ENCODE results near the gene ARHGEF25.

The ARHGEF25 gene

DNA sequence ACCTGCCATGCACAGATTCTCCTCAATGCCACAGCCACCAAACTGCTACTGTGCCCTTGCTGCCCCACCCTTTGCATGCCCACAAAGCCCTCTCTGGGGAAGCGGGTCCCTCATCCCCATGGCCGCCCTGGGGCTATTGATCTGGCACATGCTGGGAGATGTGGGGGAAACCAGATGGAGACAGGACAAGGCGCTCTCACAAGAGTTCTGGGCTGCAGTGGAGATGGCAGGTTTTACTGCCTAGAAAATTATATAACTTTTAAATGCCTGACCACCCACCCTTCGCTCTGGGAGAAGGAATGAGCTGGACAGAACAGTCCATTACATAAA, 30.8 kb upstream of the ARHGEF25 start:
- H3K4me3 ChIP-seq (ENCODE audit: low read depth, low read length), result no peak overlapping the region
- DNase-seq (ENCODE audit: low read depth), result no peak
- TF ChIP-seq, protein P1, sequence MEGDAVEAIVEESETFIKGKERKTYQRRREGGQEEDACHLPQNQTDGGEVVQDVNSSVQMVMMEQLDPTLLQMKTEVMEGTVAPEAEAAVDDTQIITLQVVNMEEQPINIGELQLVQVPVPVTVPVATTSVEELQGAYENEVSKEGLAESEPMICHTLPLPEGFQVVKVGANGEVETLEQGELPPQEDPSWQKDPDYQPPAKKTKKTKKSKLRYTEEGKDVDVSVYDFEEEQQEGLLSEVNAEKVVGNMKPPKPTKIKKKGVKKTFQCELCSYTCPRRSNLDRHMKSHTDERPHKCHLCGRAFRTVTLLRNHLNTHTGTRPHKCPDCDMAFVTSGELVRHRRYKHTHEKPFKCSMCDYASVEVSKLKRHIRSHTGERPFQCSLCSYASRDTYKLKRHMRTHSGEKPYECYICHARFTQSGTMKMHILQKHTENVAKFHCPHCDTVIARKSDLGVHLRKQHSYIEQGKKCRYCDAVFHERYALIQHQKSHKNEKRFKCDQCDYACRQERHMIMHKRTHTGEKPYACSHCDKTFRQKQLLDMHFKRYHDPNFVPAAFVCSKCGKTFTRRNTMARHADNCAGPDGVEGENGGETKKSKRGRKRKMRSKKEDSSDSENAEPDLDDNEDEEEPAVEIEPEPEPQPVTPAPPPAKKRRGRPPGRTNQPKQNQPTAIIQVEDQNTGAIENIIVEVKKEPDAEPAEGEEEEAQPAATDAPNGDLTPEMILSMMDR (IDR thresholded peaks at IDR 0.05; ENCODE audit: low read depth, low read length, missing control alignments), result no peak

DNA sequence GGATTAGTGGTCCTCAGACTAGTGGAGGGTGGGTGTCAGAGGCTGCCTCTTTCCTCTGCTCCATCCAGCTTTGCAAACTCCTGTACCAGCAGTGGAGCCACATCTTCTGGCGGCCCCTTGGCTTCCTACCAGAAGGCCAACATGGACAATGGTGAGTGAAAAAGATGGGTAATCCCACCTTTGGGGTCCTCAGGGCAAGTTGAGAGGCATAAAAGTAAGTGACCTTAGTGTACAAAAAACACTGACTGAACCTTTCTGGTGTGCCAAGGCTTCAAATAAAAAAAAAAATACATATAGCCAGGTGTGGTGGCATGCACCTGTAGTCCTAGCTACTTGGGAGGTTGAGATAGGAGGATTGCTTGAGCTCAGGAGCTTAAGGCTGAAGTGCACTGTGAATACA, 29.4 kb upstream of the ARHGEF25 start:
- TF ChIP-seq, protein P1 (IDR thresholded peaks at IDR 0.05; ENCODE audit: low read depth, low read length, missing control alignments), result no peak
- no peak for DNase-seq (ENCODE audit: low read depth)
- H3K4me3 ChIP-seq (ENCODE audit: low read depth, low read length), result no peak overlapping the region

DNA sequence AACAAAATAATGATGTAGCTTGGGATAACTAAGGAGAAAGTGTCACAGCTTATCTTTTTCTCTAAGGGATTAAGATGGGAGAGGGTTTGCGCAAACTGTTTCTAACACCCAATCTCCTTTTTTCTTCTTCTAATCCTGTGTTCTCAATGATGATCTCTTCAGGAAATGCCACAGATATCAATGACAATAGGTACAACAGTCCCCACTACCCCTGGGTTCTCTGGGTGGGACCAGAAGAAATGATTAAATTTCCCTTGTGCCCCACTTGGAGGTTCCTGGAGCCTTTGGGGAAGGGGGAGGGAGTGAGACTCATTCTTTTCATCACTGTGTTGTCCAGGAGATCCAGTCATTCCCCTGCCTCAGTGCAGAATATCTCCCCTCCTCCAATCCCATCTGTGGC, 28.8 kb upstream of the ARHGEF25 start:
- H3K4me3 ChIP-seq (ENCODE audit: low read depth, low read length), result no peak overlapping the region
- TF ChIP-seq, protein P1 (IDR thresholded peaks at IDR 0.05; ENCODE audit: low read depth, low read length, missing control alignments), result no peak
- no peak for DNase-seq (ENCODE audit: low read depth)

DNA sequence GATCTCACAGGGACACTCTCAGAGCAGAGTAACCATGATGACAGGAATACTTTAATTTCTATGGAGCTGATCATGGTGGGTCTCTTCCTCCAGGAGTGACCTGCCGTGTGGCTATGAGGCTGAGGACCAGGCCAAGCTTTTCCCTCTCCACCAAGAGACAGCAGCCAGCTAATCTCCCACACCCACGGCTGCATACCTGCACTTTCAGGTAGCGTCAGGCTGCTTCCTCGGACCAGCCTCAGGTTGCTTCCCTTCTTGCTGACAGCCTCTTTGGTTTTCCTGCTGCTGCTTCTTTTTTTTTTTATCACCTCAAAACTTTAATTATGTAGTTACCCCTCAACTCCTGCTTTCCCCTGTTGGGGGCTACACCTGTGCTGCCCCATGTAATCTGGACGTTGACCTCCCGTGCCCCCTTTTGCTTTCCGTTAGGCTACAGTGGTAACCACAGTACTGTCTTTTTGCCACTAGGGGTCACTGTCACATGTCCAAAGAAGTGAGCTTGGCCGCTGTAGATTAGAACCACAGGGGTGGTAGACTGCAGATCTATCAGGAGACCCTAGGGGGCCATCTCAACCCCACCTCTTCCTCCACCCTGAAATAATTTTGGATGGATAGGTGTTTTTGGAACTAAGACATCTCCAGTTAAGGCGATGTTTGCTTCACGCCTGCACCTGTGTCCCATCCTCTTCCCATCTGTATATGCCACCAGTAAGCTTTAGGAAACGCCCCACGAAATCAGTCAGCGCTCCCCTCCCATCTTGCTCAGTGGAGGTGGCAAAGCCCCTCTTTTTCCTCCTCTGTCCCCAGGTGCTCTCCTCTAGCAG, 28.0 kb upstream of the ARHGEF25 start:
- H3K4me3 ChIP-seq (ENCODE audit: low read depth, low read length), result no peak overlapping the region
- peak; percentile 66 for DNase-seq (ENCODE audit: low read depth)
- TF ChIP-seq, protein P1 (IDR thresholded peaks at IDR 0.05; ENCODE audit: low read depth, low read length, missing control alignments), result peak; percentile 91

DNA sequence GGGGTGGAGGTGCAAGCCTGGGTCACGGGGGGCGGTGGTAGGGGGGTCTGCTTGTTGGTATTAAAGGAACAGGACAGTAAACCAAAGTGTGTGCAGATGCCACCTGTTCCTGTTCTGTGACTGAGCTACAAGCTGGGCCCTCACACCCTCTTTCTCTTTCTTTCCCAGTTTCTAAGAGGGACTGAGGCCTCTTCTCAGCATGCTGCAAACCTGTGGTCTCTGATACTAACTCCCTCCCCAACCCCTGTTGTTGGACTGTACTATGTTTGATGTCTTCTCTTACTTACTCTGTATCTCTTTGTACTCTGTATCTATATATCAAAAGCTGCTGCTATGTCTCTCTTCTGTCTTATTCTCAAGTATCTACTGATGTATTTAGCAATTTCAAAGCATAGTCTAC, 27.2 kb upstream of the ARHGEF25 start:
- no peak for DNase-seq (ENCODE audit: low read depth)
- no peak overlapping the region for H3K4me3 ChIP-seq (ENCODE audit: low read depth, low read length)
- TF ChIP-seq, protein P1 (IDR thresholded peaks at IDR 0.05; ENCODE audit: low read depth, low read length, missing control alignments), result no peak

DNA sequence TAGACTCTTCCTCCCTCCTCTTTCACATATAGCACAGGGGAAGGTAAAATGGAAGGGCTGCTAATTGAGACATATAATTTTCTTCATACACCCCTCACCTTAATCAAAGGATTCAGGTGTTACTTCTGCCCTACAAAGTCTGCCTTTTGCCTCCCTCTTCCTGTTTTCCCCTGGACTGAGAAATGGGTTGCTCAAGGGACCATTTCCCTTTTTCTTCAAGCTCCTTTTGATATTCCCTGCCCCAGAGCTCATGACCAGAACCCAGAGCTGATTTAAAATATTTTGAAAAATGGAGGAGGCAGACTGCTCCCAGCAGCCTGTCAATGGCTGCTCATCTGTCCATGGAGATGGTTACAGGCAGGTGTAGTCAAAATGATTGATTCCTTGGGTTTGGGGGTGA, 26.5 kb upstream of the ARHGEF25 start:
- no peak for DNase-seq (ENCODE audit: low read depth)
- no peak overlapping the region for H3K4me3 ChIP-seq (ENCODE audit: low read depth, low read length)
- TF ChIP-seq, protein P1 (IDR thresholded peaks at IDR 0.05; ENCODE audit: low read depth, low read length, missing control alignments), result no peak

DNA sequence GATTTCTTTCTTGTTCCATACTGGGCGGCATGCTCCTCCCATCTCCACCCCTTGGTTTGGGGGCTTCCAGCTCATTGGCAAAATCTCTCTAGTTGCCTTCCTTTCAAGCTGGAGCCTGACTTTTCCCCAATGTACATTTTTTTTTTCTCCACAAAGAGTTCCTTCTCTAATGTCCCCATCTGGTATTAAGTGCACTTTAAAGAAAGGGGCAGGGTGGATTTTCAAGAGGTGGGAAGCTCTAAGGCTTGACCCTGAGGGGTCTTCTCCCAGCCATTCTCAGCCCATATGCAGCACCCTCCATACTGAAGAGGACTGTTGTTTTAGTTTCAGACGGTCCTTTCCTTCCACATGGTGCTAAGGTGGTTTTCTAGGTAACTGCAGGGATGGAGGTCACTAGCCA, 26.1 kb upstream of the ARHGEF25 start:
- no peak overlapping the region for H3K4me3 ChIP-seq (ENCODE audit: low read depth, low read length)
- TF ChIP-seq, protein P1 (IDR thresholded peaks at IDR 0.05; ENCODE audit: low read depth, low read length, missing control alignments), result no peak
- no peak for DNase-seq (ENCODE audit: low read depth)

Data from GM12864 (cell line).